ENCODE data around the gene KCNN4. TPM values are rescaled to one million over a fixed set of nuclear protein-coding genes. Genes with fewer than 3 reads are reported as not detected.
A peak's percentile ranks its signal among the peaks of the same experiment; 100 is the strongest.

Gene KCNN4
- total RNA-seq, 1 experiment from 2014 or later = 0.26 TPM

GRCh38 chr19:43766755-43767043 is 14.1 kb downstream of the KCNN4 start:
- no peak overlapping the region for H3K27ac ChIP-seq (ENCODE audit: insufficient read length, low read depth, low read length)
- H3K4me2 ChIP-seq (ENCODE audit: insufficient read depth, insufficient read length, low read length) = no peak overlapping the region
- no peak overlapping the region for H3K27ac Mint-ChIP-seq

More at GRCh38 chr19:43766755-43767043, 14.1 kb downstream of the KCNN4 start:
- Histone ChIP-seq H3K4me1 (ENCODE audit: insufficient read depth, low read length) (no peaks in the 10 kb centered on the region; the same call in 1 of the 2 replicates), H3K4ac (ENCODE audit: low read depth, low read length) (no peak overlapping the region), H4K8ac (replicated peaks; ENCODE audit: insufficient read length, low read depth, low read length) (no peak overlapping the region), H2BK12ac (ENCODE audit: insufficient read length, low read depth, low read length) (no peak overlapping the region), H3T11ph (ENCODE audit: low read length) (no peak overlapping the region), H3K14ac (ENCODE audit: insufficient read depth, low read length) (no peak overlapping the region), H2AK5ac (ENCODE audit: insufficient read length, low read length) (no peak overlapping the region), H2BK5ac (ENCODE audit: insufficient read length, low read length) (no peak overlapping the region), H4K20me1 (ENCODE audit: control insufficient read depth, insufficient read depth, insufficient read length) (no peaks in the 10 kb centered on the region), H4K91ac (ENCODE audit: insufficient read length, low read depth, low read length) (no peak overlapping the region), H4K5ac (ENCODE audit: insufficient read length, low read depth, low read length) (no peak overlapping the region), H3K9ac (ENCODE audit: extremely low read depth, insufficient read length, low read length) (no peak overlapping the region), H2BK120ac (ENCODE audit: low read depth, low read length, poor library complexity, severe bottlenecking) (no peak overlapping the region), H2BK20ac (ENCODE audit: low read depth, low read length, poor library complexity, severe bottlenecking) (no peak overlapping the region), H2AFZ (ENCODE audit: low read length) (no peak overlapping the region), H3K56ac (ENCODE audit: insufficient read length, low read depth, low read length) (no peak overlapping the region), H3K9me3 (ENCODE audit: control insufficient read depth, low read depth, low read length) (no peaks in the 10 kb centered on the region), H2BK15ac (ENCODE audit: low read depth, low read length) (no peak overlapping the region), H3K18ac (ENCODE audit: insufficient read length, low read depth, low read length) (no peak overlapping the region), H3K27me3 (ENCODE audit: insufficient read depth, low read length) (no peaks in the 10 kb centered on the region), H3K23me2 (ENCODE audit: insufficient read length, low read depth, low read length, poor library complexity, severe bottlenecking) (no peaks in the 10 kb centered on the region), H3K23ac (ENCODE audit: insufficient read length, low read depth, low read length) (no peak overlapping the region), H3K79me2 (ENCODE audit: insufficient read depth, low read length) (no peaks in the 10 kb centered on the region), H3K79me1 (ENCODE audit: insufficient read depth, low read depth, low read length, poor library complexity, severe bottlenecking) (no peaks in the 10 kb centered on the region)
- Mint-ChIP-seq H3K27me3 (ENCODE audit: low read depth) (peaks cover 35% of the 10 kb centered on the region), H3K4me1 (peaks cover 12 to 17% of the 10 kb centered on the region in 2 experiments), H3K4me3 (no peak overlapping the region), H3K36me3 (ENCODE audit: insufficient read depth in 1 of 3, low read depth in 3 of 3) (no peaks in the 10 kb centered on the region; a peak in 1 of 7 replicates), H3K9me3 (no peaks in the 10 kb centered on the region)
- DNase-seq = no peak
- no CpG with 5 or more reads among the region's 4 CpGs for WGBS (ENCODE audit: extremely low coverage, insufficient read length, low lambda C conversion rate)
- TF ChIP-seq CTCF (conservative IDR thresholded peaks at IDR 0.05) = peak; percentile 7; the same call in 1 of the 3 replicates
